Spinal cord (tissue), 10 donors: ENCODE results near the gene NDFIP2. TPM values are rescaled to one million over a fixed set of nuclear protein-coding genes. Genes with fewer than 3 reads are reported as not detected.

Experiments
- DNase-seq, 6 donors: peaks; one replicate each; pipeline versions ENCODE4 v3.0.0 to v3.0.0-alpha.2; 2013 to 2015; ENCODE audit warnings: low spot score in 6 of 6, low read depth in 4 of 6
- H3K27ac ChIP-seq: one replicate; pipeline ENCODE4 v1.5.1; 2013; ENCODE audit warnings: low read depth, low read length, control low read depth
- H3K27me3 ChIP-seq: one replicate; pipeline ENCODE4 v1.6.1; 2013; ENCODE audit warnings: low read length; ENCODE audit not compliant: control insufficient read depth, insufficient read depth
- H3K36me3 ChIP-seq: one replicate; pipeline ENCODE4 v1.6.1; 2013; ENCODE audit warnings: low read length; ENCODE audit not compliant: control insufficient read depth, insufficient read depth
- H3K4me1 ChIP-seq: one replicate; pipeline ENCODE4 v1.6.1; 2013; ENCODE audit warnings: low read length; ENCODE audit not compliant: control insufficient read depth, insufficient read depth
- H3K4me3 ChIP-seq: one replicate; pipeline ENCODE4 v1.5.1; 2013; ENCODE audit warnings: low read depth, low read length, control low read depth
- H3K9me3 ChIP-seq: one replicate; pipeline ENCODE4 v1.6.1; 2013; ENCODE audit warnings: low read length; ENCODE audit not compliant: control insufficient read depth, insufficient read depth
- WGBS: methylation state at CpG from one replicate; pipeline ENCODE4 v1.1.5; 2013; ENCODE audit warnings: missing lambda C conversion rate; ENCODE audit not compliant: insufficient coverage; 5-methylcytosine and 5-hydroxymethylcytosine counted together
- polyA plus RNA-seq, 2 donors: library from polyadenylated mRNA; unstranded; fragments of 120-200 nt; gene quantifications; one replicate each; pipeline ENCODE4 v1.2.1, GENCODE V29; 2013; ENCODE audit not compliant: insufficient read length in 2 of 2
- total RNA-seq, 2 donors: library from RNA; depleted of rRNA in 1 of 2; stranded (reverse); fragments of 120-200 nt in 1 of 2; fragments of >200 nt in 1 of 2; gene quantifications; one replicate each; pipeline versions ENCODE4 v1.2.3 to v1.2.4, GENCODE V29; 2013 to 2014
- donor health status: healthy.

The NDFIP2 gene
- total and polyA plus RNA-seq, 4 donors: 33.4 to 62.5 (median 37.1) TPM

DNA sequence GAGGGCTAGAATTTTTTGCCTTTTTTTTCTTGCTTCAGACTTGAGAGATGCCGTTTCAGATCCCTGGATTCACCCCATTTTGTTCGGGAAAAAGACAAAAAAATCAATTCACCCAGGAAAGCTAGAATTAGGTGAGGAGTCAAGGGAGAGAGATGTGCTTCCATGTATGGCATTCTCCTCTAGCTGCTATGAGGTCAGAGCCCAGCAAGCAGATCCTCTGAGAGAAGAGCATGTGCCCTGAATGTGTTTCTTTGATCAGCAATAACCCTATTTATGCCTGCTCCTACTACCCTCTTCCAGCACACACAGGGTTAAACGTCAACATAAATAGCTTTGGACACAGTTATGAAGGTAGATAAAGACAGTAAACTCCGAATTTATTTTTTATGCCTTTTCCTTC is 53.6 kb downstream of the NDFIP2 start:
- Histone ChIP-seq H3K27me3 (no peaks in the 10 kb centered on the region), H3K4me1 (no peaks in the 10 kb centered on the region), H3K4me3 (no peak overlapping the region), H3K27ac (no peak overlapping the region), H3K36me3 (no peaks in the 10 kb centered on the region), H3K9me3 (no peaks in the 10 kb centered on the region)
- DNase-seq: no peak
- no CpG with 5 or more reads among the region's 4 CpGs for WGBS

DNA sequence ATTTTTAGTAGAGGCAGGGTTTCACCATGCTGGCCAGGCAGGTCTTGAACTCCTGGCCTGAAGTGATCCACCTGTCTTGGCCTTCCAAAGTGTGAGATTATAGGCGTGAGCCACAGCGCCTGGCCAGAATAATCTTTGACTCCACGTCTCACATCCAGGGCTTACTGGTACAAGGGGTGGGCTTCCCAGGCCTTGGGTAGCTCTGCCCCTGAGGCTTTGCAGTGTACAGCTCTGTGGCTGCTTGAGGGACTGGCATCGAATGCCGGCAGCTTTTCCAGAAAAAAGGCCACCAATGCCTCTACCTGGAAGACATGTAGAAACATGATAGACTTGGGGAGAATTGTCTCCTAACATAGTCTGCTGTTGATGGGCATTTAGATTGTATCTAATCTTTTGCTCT is 57.8 kb downstream of the NDFIP2 start:
- Histone ChIP-seq H3K4me3 (no peak overlapping the region), H3K9me3 (no peaks in the 10 kb centered on the region), H3K36me3 (no peaks in the 10 kb centered on the region), H3K27me3 (no peaks in the 10 kb centered on the region), H3K4me1 (no peaks in the 10 kb centered on the region), H3K27ac (no peak overlapping the region)
- 89% methylated on average over 3 of the region's 5 CpGs for WGBS
- no peak for DNase-seq

DNA sequence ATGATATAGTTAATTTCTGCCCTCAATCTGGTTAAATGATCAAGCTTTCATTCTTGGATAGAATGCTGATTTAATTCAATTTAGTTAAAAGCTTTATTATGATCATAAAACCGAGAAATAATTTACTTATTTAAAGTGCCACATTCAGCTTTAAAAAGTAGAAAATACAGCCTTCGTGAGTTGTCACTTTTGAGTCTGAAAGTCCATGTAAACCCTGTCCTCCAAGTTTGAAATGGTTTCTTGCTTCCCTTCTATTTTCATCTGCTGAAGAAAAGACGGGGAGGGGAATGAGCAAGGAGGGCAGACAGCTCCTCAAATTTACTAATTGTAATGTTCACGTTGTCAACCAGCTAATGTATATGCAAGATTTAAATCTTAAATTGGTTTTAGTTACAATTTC is 59.5 kb downstream of the NDFIP2 start:
- H3K27ac ChIP-seq: no peak overlapping the region
- WGBS: no CpG with 5 or more reads among the region's 4 CpGs
- no peak for DNase-seq

DNA sequence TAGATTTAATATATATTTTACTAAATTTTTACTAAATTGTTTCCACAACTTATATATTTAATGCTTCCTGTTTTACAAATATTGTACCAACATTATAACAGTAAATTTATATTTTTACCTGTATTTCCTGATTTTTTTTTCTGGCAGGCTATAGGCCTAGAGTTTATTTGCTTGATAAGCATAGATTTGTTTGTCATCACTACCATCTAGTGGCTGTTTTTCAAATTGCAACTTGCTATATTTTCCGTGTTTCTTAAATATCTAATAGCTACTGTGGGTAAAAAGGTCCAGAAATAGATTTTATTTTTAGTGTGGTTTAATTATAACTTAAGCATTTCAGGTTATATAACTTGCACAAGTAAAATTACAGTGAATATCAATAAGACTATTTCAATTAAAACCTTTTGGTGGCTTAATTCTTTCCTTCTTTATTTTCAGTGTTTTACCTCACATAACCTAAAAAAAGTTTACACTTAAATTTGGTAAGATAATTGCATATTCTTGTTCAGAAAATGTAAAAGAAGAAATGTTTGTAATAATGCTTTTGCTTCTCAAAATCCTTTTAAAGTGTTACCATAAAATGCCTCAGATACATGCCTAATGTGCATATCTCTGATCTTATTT is 60.6 kb downstream of the NDFIP2 start:
- no peaks in the 10 kb centered on the region for H3K27me3 ChIP-seq
- DNase-seq: peak; percentile 47 to 92 (median 66)
- H3K9me3 ChIP-seq: no peaks in the 10 kb centered on the region
- H3K4me1 ChIP-seq: no peaks in the 10 kb centered on the region
- H3K36me3 ChIP-seq: no peaks in the 10 kb centered on the region
- no peak overlapping the region for H3K27ac ChIP-seq
- no CpG with 5 or more reads among the region's 1 CpG for WGBS
- no peak overlapping the region for H3K4me3 ChIP-seq

More for the DNA sequence above, 59.5 kb downstream of the NDFIP2 start:
- Histone ChIP-seq H3K9me3 (no peaks in the 10 kb centered on the region), H3K4me3 (no peak overlapping the region), H3K36me3 (no peaks in the 10 kb centered on the region), H3K4me1 (no peaks in the 10 kb centered on the region), H3K27me3 (no peaks in the 10 kb centered on the region)

DNA sequence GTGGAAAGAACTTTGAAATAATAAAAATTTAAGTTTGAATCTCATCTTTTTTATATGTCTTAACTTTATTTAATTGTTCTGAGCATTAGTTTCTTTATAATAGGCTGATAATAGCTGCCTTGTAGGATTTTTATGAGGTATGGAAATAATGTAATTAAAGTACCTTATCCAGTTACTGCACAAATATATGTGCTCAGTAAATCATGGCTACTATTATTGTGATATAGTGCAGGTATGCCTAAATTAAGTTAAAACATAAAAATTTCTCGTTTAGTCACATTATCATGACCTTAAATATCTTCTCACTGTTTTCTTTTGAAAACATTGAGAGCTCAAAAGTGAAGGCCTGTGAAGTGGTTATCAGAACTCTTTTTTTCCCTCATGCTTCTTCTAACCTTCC is 62.9 kb downstream of the NDFIP2 start:
- H3K4me1 ChIP-seq: no peaks in the 10 kb centered on the region
- H3K9me3 ChIP-seq: no peaks in the 10 kb centered on the region
- no peak overlapping the region for H3K27ac ChIP-seq
- H3K4me3 ChIP-seq: no peak overlapping the region
- DNase-seq: no peak
- H3K27me3 ChIP-seq: no peaks in the 10 kb centered on the region
- WGBS: no CpG with 5 or more reads among the region's 1 CpG
- no peaks in the 10 kb centered on the region for H3K36me3 ChIP-seq

DNA sequence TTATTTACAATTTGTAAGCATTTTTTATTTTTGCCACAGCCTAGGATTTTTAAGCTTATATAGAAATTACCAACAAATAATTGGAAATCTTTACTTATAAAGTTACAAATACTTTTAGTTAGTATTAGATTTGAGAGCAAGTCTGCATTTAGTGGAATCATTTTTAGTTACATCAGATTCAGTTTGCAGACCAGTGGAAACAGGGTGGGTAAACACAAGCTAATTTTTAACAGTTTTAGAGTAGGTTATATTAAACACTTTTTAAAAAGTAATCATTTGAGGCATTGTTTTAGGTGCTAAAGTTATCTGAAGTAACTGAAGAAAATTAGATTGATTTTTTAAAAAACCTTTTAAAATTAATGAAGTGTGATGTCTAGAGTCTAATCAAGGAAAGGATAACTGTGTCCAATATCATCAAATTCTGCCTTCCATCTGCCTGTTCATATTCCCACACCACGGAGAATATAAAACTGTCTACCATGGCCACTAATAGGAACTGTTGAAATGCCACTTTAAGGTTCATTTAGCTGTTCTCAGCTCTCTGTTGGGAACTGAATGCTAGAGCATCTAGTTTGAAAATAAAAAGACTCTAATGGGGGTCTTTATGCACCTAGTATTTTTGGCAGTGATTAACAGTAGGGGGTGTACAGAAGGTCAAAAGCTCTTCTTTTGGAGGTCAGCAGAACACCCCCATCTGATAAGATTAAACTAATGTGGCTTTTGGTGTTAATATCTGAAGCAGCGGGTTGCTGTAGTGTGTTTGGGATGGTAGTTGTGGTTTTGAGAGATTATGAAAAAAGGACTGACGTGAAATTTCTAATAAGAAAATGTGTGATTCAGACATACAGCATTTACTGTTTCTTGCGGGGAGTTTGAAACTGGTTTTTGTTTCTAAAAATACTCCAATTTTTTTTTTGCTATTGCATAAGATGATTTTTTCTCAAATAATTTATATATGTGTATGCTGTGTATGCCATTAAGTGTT is 66.5 kb downstream of the NDFIP2 start:
- Histone ChIP-seq H3K27me3 (no peaks in the 10 kb centered on the region), H3K27ac (no peak overlapping the region), H3K4me1 (no peaks in the 10 kb centered on the region), H3K4me3 (no peak overlapping the region), H3K36me3 (no peaks in the 10 kb centered on the region), H3K9me3 (no peaks in the 10 kb centered on the region)
- peak in 1 of 6 donors; percentile 55 for DNase-seq
- no CpG with 5 or more reads among the region's 4 CpGs for WGBS

DNA sequence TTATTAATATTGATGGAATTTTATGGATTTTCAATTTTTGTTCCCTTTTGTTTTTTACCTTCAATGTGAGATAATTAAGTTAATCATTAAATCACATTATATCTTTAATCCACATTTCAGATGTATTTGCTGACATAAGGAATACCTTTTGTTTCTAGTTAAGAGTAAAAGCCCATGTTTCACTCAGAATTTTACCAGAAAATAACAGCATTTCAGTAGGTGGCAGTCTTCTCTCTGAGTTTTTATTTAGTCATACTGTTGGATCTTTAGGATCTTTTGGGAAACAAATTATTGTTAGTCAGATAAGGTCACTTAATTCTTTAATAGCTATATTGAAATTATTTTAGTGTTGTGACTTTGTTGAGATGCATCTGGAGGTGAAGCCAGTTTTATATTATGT is 67.9 kb downstream of the NDFIP2 start:
- Histone ChIP-seq H3K27ac (no peak overlapping the region), H3K4me1 (no peaks in the 10 kb centered on the region), H3K36me3 (no peaks in the 10 kb centered on the region), H3K27me3 (no peaks in the 10 kb centered on the region), H3K4me3 (no peak overlapping the region), H3K9me3 (no peaks in the 10 kb centered on the region)
- DNase-seq: peak; percentile 10 to 84 (median 26)

DNA sequence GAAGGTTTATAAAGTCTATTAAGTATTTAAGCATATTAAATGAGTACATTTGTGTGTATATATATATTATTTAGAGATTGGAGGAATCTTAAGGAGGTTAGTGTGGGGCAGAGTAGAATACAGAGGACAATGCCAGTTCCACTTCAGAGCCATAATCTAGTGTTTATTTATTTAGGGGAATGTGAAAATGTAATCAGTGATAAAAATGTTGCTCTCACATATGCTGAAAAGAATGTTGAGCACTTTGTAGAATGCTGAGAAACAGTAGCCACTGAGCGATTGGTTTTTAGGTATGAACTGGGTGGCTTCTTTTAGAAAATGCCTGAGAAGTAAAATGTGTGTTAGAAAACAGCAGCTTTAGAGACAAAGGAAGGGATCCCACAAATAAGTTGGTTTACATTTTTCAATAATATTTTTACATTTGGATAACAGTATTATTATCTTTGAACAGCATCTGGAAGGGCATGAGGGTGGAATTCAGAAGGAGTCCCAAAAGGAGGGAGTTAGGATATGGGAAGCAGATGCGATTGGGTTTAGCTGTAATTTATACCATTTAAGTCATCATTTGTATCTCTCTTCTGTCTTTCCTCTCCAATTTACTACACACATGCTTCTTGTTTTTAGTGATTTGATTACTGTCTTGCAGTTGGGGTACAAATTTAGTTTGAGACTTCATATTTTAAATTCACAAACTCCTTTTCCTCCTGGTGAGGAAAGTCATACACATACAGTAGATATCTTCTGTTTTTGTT is 68.6 kb downstream of the NDFIP2 start:
- Histone ChIP-seq H3K4me3 (no peak overlapping the region), H3K36me3 (no peaks in the 10 kb centered on the region), H3K27me3 (no peaks in the 10 kb centered on the region), H3K27ac (no peak overlapping the region), H3K4me1 (no peaks in the 10 kb centered on the region), H3K9me3 (no peaks in the 10 kb centered on the region)
- DNase-seq: no peak
- whole genome bisulfite sequencing: 83% methylated on average over 1 of the region's 2 CpGs

DNA sequence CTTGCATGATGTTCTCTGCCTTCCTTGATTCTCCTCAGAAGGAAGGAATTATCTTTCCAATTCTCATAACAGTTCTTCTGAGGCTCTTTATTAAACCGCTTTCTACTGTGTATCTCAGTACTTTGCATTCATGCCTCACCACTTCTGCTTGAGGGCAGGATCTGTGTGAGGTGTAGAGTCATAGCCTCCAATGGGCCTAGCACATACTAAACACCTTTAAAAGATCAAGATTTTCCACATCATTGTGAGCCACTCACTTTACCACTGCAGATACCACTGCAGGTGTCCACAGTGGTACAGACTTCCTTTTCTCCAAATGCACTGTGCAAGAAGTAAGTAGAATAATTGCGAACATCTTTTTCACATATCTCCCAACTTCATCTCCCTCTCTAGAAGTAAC is 76.7 kb downstream of the NDFIP2 start:
- Histone ChIP-seq H3K36me3 (no peaks in the 10 kb centered on the region), H3K27me3 (no peaks in the 10 kb centered on the region), H3K4me1 (no peaks in the 10 kb centered on the region), H3K9me3 (peaks cover 2% of the 10 kb centered on the region), H3K4me3 (no peak overlapping the region), H3K27ac (no peak overlapping the region)
- WGBS: no CpG with 5 or more reads among the region's 2 CpGs
- no peak for DNase-seq
